Measurements from ENCODE around the gene TAPBPL. TPM values are rescaled to one million over a fixed set of nuclear protein-coding genes. Genes with fewer than 3 reads are reported as not detected.

TAPBPL gene
- total and polyA plus RNA-seq, 2 of the 4 experiments (the other 2 are of a cell fraction), result 3.4 to 12.1 TPM

- ChIA-PET CTCF (interaction anchor here (0.6 to 0.7 kb wide), 3 partner anchors 12 to 328 kb away, joined by 3 to 6 read pairs (median 4); no protein-coding TSS in a partner anchor), POLR2A (ENCODE audit: unreplicated experiment) (interaction anchor here (1.3 kb wide), 1 partner anchor 27 kb away, joined by 15 read pairs; the partner anchor contains the start of gene GAPDH)
- Histone ChIP-seq H4K5ac (ENCODE audit: low read depth, low read length) (peak overlapping the region; percentile 99), H4K91ac (ENCODE audit: insufficient read depth, low read depth, low read length) (peak overlapping the region; percentile 96), H3K9me3 (ENCODE audit: control insufficient read depth, insufficient read depth, low read length) (no peaks in the 10 kb centered on the region), H2AK9ac (replicated peaks; ENCODE audit: low read depth, low read length, poor library complexity) (peak overlapping the region; percentile 93), H2BK15ac (ENCODE audit: low read depth, low read length) (peak overlapping the region; percentile 97), H2AFZ (replicated peaks; ENCODE audit: low read length, poor library complexity) (peak overlapping the region; percentile 63), H3K27me3 (ENCODE audit: control insufficient read depth, insufficient read depth, low read length) (no peaks in the 10 kb centered on the region), H4K8ac (ENCODE audit: low read depth in 2 of 2, low read length in 2 of 2) (peak overlapping the region; percentile 98 to 99), H3K4me2 (ENCODE audit: low read depth, low read length) (no peak overlapping the region), H3K23ac (ENCODE audit: low read depth, low read length) (peak overlapping the region; percentile 96; the same call in 1 of the 2 replicates), H3K4me3 (ENCODE audit: insufficient read depth, low read depth, low read length) (no peak overlapping the region), H3K9ac (ENCODE audit: low read depth, low read length) (peak overlapping the region; percentile 37; the same call in 1 of the 2 replicates), H3K4ac (ENCODE audit: low read depth, low read length) (peak overlapping the region; percentile 96), H4K20me1 (ENCODE audit: insufficient read depth, low read length) (no peaks in the 10 kb centered on the region), H3K79me1 (ENCODE audit: low read depth in 1 of 2, low read length in 2 of 2) (peaks cover 42 to 60% of the 10 kb centered on the region in 2 experiments), H3K36me3 (ENCODE audit: control insufficient read depth, insufficient read depth, low read length) (peaks cover 19% of the 10 kb centered on the region), H3K4me1 (ENCODE audit: control insufficient read depth, insufficient read depth, low read length) (peaks cover 10% of the 10 kb centered on the region), H2BK20ac (ENCODE audit: low read depth, low read length) (peak overlapping the region; percentile 90), H3K14ac (replicated peaks; ENCODE audit: low read depth, low read length) (peak overlapping the region; percentile 94), H3K27ac (ENCODE audit: insufficient read depth, low read length) (peak overlapping the region; percentile 93), H3K56ac (ENCODE audit: extremely low read depth, insufficient read depth, low read length) (peak overlapping the region; percentile 88; the same call in 1 of the 2 replicates), H3K18ac (ENCODE audit: low read depth, low read length) (peak overlapping the region; percentile 100), H2AK5ac (ENCODE audit: low read depth, low read length) (peak overlapping the region; percentile 93), H2BK5ac (ENCODE audit: low read depth, low read length, poor library complexity, severe bottlenecking) (peak overlapping the region; percentile 97), H2BK120ac (ENCODE audit: low read depth, low read length) (peak overlapping the region; percentile 97), H3K9me1 (ENCODE audit: insufficient read depth, low read length) (no peaks in the 10 kb centered on the region; the same call in none of the 2 replicates)
- intact Hi-C loops (cut with micrococcal nuclease) (no loop called here), dilution Hi-C loops (cut with HindIII; ENCODE audit: low sequenced_read_pairs, unreplicated experiment) (no loop called here), in situ Hi-C loops (cut with MboI; ENCODE audit: low sequenced_read_pairs) (no loop called here)
- no peak for TF ChIP-seq ELK1 (IDR thresholded peaks at IDR 0.05; ENCODE audit: borderline replicate concordance, low read depth, low read length)
- TF ChIP-seq MAFK (IDR thresholded peaks at IDR 0.05; ENCODE audit: low read depth, low read length), result no peak
- no peak for TF ChIP-seq NFE2L2 (IDR thresholded peaks at IDR 0.05; ENCODE audit: low read depth, low read length)
- TF ChIP-seq CEBPB (IDR thresholded peaks at IDR 0.05; ENCODE audit: low read depth, low read length), result peak; percentile 22; the same call in 1 of the 2 replicates
- DNase-seq (peak; percentile 42), ATAC-seq (ENCODE audit: low read depth) (peak; percentile 86)
- no TSS peak for BruUV-seq (replicated peaks)
- WGBS, 2 experiments (ENCODE audit: extremely low coverage in 2 of 2, insufficient read length in 1 of 2), result 80% methylated on average over 1 of the region's 12 CpGs; no CpG with 5 or more reads in 1 of the 2 experiments
Measured at GRCh38 chr12:6507102-6507998, 55.5 kb downstream of the TAPBPL start.
